Adrenal gland (tissue), 12 donors: Measurements from ENCODE around the gene IL12RB2. TPM values are rescaled to one million over a fixed set of nuclear protein-coding genes. Genes with fewer than 3 reads are reported as not detected.

Experiments used
- DNase-seq, 7 donors: peaks; one replicate each; pipeline ENCODE4 v3.0.0-alpha.2; 2019 to 2020
- H3K27ac ChIP-seq, 5 donors: fragments of 200-600 bp; sonication (generic) in 4 of 5; 1 replicate in 3 of 5; 2 replicates in 2 of 5; pipeline versions ENCODE4 v1.5.1 to v1.8.0; 2016 to 2020; ENCODE audit warnings: mild to moderate bottlenecking in 1 of 5
- H3K27me3 ChIP-seq: fragments of 200-600 bp; 2 replicates; pipeline ENCODE4 v1.8.0; 2021
- H3K36me3 ChIP-seq, 2 donors: fragments of 200-600 bp; replicated peaks in 1 of 2; 1 replicate in 1 of 2; 2 replicates in 1 of 2; pipeline versions ENCODE4 v1.5.1 to v1.8.0; 2018 to 2022
- H3K4me1 ChIP-seq, 2 donors: fragments of 200-600 bp; replicated peaks in 1 of 2; 1 replicate in 1 of 2; 2 replicates in 1 of 2; pipeline versions ENCODE4 v1.5.1 to v1.8.0; 2018 to 2021
- H3K4me3 ChIP-seq, 4 donors: fragments of 200-600 bp; sonication (generic) in 3 of 4; one replicate each; pipeline ENCODE4 v1.5.1; 2016 to 2018
- H3K9me3 ChIP-seq, 3 donors: fragments of 200-600 bp; sonication (generic) in 1 of 3; replicated peaks in 1 of 3; 1 replicate in 2 of 3; 2 replicates in 1 of 3; pipeline versions ENCODE4 v1.5.1 to v1.8.0; 2016 to 2021
- POLR2A ChIP-seq, 2 donors: fragments of 450-650 bp; IDR thresholded peaks; one replicate each; pipeline ENCODE4 v1.6.1; 2017; ENCODE audit warnings: antibody characterized with exemption in 2 of 2, mild to moderate bottlenecking in 2 of 2, moderate library complexity in 1 of 2
- WGBS, 4 donors: extraction: QIAGEN DNeasy Blood & Tissue Kit in 2 of 4; methylation state at CpG; one replicate each; pipeline versions ENCODE4 v1.1.5 to v1.1.7; 2013 to 2017; 5-methylcytosine and 5-hydroxymethylcytosine counted together
- intact Hi-C, 2 donors: fragments of 100-400 bp; cut with DNase I; formaldehyde crosslinking; loops; one replicate each; pipeline versions ENCODE4 v1.14.1 to v1.15.0; 2022 to 2023
- polyA plus RNA-seq, 3 donors: library from polyadenylated mRNA; stranded (reverse); fragments of 200-250 nt in 2 of 3; fragments of 350-450 nt in 1 of 3; fragmentation: Illumina TruSeq in 1 of 3; extraction: RNeasy Lipid Tissue Mini Kit (QIAGEN cat#74804) in 1 of 3; gene quantifications; one replicate each; pipeline ENCODE4 v1.2.3, GENCODE V29; 2013 to 2014
- total RNA-seq, 9 donors: library from RNA; depleted of rRNA in 4 of 9; stranded (reverse); fragments of >200 nt in 4 of 9; fragments of 120-200 nt in 1 of 9; fragmentation: NEBNext Ultra II Directional in 1 of 9; extraction: Animal tissue kit (Norgen Biotek cat#: 25700) in 1 of 9; gene quantifications; one replicate each; pipeline versions ENCODE4 v1.1.0 to v1.2.4, GENCODE V29; 2013 to 2023
- TF ChIP-seq, protein P1 (sequence below), 6 experiments: fragments of 450-650 bp in 4 of 6; fragments of 200-600 bp in 2 of 6; sonication (generic) in 1 of 6; IDR thresholded peaks; 1 replicate in 5 of 6; 2 replicates in 1 of 6; pipeline versions ENCODE4 v1.5.1 to v1.8.0; 2016 to 2021; ENCODE audit warnings: antibody characterized with exemption in 6 of 6, mild to moderate bottlenecking in 2 of 6, moderate library complexity in 1 of 6
- donor health status: healthy with polysubstance abuse.
- donor health status: Bipolar disorder and iron deficiency.
- donor health status: DM: yes; HTN: yes; CAD: no.
- donor health status: DM: no; HTN: no; CAD: no.
- donor health status: DM: no; HTN: no; CAD: no.
- donor health status: DM: yes; HTN: yes; CAD: no.

IL12RB2 gene
- total and polyA plus RNA-seq, 12 donors: 0.24 to 2.6 (median 0.55) TPM; not detected in 2

DNA sequence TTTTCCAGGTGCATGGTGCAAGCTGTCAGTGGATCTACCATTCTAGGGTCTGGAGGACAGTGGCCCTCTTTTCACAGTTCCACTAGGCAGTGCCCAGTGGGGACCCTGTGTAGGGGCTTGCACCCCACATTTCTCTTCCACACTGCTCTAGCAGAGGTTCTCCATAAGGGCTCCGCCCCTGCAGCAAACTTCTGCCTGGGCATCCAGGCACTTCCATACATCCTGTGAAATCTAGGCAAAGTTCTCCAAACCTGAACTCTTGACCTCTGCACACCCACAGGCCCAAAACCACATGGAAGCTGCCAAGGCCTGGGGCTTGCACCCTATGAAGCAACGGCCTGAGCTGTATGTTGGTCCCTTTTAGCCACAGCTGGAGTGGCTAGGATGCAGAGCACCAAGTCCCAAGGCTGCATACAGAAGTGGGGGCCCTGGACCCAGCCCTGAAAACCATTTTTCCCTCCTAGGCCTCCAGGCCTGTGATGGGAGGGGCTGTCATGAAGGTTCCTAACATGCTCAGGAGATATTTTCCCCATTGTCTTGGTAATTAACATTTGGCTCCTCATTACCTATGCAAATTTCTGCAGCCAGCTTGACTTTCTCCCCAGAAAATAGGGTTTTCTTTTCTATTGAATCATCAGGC is 76.4 kb downstream of the IL12RB2 start:
- Histone ChIP-seq H3K27me3 (no peaks in the 10 kb centered on the region), H3K27ac (no peak overlapping the region), H3K9me3 (peaks cover 0 to 5% (median 0%) of the 10 kb centered on the region in 3 donors), H3K36me3 (no peaks in the 10 kb centered on the region), H3K4me1 (no peaks in the 10 kb centered on the region), H3K4me3 (no peak overlapping the region)
- TF ChIP-seq, protein P1, sequence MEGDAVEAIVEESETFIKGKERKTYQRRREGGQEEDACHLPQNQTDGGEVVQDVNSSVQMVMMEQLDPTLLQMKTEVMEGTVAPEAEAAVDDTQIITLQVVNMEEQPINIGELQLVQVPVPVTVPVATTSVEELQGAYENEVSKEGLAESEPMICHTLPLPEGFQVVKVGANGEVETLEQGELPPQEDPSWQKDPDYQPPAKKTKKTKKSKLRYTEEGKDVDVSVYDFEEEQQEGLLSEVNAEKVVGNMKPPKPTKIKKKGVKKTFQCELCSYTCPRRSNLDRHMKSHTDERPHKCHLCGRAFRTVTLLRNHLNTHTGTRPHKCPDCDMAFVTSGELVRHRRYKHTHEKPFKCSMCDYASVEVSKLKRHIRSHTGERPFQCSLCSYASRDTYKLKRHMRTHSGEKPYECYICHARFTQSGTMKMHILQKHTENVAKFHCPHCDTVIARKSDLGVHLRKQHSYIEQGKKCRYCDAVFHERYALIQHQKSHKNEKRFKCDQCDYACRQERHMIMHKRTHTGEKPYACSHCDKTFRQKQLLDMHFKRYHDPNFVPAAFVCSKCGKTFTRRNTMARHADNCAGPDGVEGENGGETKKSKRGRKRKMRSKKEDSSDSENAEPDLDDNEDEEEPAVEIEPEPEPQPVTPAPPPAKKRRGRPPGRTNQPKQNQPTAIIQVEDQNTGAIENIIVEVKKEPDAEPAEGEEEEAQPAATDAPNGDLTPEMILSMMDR (IDR thresholded peaks at IDR 0.05): no peak
- no peak for TF ChIP-seq POLR2A (IDR thresholded peaks at IDR 0.05)
- no peak for DNase-seq
- 89 to 92% methylated on average over 2 of the region's 2 CpGs; no CpG with 5 or more reads in 2 of the 4 donors for WGBS, 4 donors
- intact Hi-C loops: no loop called here

GRCh38 chr1:67390041-67390887 is 82.6 kb downstream of the IL12RB2 start:
- H3K27me3 ChIP-seq: no peaks in the 10 kb centered on the region
- no peak overlapping the region for H3K4me3 ChIP-seq
- H3K9me3 ChIP-seq: no peaks in the 10 kb centered on the region
- H3K27ac ChIP-seq: no peak overlapping the region
- H3K36me3 ChIP-seq: no peaks in the 10 kb centered on the region
- no peak for DNase-seq
- TF ChIP-seq POLR2A (IDR thresholded peaks at IDR 0.05): no peak
- TF ChIP-seq, protein P1 (IDR thresholded peaks at IDR 0.05): no peak
- intact Hi-C loops: no loop called here
- H3K4me1 ChIP-seq: no peaks in the 10 kb centered on the region
- WGBS, 4 donors: 90 to 98% (median 96%) methylated on average over 3 of the region's 3 CpGs

DNA sequence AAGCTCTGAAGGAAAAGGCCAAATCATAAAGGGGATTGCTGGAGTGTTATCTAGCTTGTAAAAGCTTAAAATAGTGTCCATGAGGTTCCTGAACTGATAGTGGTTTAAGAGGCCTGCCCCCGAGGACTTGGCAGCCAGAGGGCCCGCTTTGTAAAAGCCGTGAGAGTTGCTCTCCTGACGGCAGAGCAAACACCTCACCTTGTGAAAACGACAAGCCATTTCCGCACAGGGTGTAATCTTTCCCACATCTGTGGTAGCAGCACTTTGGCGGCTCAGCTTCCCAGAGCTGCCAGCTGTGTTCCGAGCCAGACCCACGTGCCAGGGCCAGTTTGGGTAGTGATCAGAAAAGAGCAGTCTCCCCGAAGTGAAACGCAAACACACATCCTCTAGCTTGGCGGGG is 85.6 kb downstream of the IL12RB2 start:
- Histone ChIP-seq H3K4me3 (no peak overlapping the region), H3K36me3 (no peaks in the 10 kb centered on the region), H3K9me3 (no peaks in the 10 kb centered on the region), H3K27ac (no peak overlapping the region), H3K27me3 (no peaks in the 10 kb centered on the region), H3K4me1 (no peaks in the 10 kb centered on the region)
- DNase-seq: no peak
- TF ChIP-seq, protein P1 (IDR thresholded peaks at IDR 0.05): no peak
- no peak for TF ChIP-seq POLR2A (IDR thresholded peaks at IDR 0.05)
- intact Hi-C loops: no loop called here
- 83 to 88% (median 86%) methylated on average over 12 of the region's 12 CpGs for WGBS, 4 donors

- no peak for DNase-seq
- Histone ChIP-seq H3K4me3 (no peak overlapping the region), H3K4me1 (no peaks in the 10 kb centered on the region), H3K36me3 (no peaks in the 10 kb centered on the region), H3K9me3 (no peaks in the 10 kb centered on the region), H3K27me3 (no peaks in the 10 kb centered on the region), H3K27ac (no peak overlapping the region)
- TF ChIP-seq, protein P1 (IDR thresholded peaks at IDR 0.05): no peak
- no peak for TF ChIP-seq POLR2A (IDR thresholded peaks at IDR 0.05)
- intact Hi-C loops: no loop called here
- 89 to 95% (median 92%) methylated on average over 3 of the region's 3 CpGs for WGBS, 4 donors
These were observed 86.1 kb downstream of the IL12RB2 start for GRCh38 chr1:67393737-67394136.
